SJSA1 (cell line): ENCODE measurements around the gene ARGFX. TPM values are rescaled to one million over a fixed set of nuclear protein-coding genes. Genes with fewer than 3 reads are reported as not detected.
"Not testable (repeated sequence)": the region's sequence is repeated elsewhere in the genome, so short reads cannot be mapped to it uniquely, and the experiment has no call there.

Source experiments
- DNase-seq, 2 experiments: peaks; one replicate each; pipeline ENCODE4 v3.0.0-alpha.2; 2015 to 2020; ENCODE audit warnings: low spot score in 2 of 2, low read depth in 1 of 2
- H3K27ac ChIP-seq: fragments of 250-450 bp; sonication (Bioruptor Pico); 2 replicates; pipeline ENCODE4 v1.5.1; 2020; ENCODE audit warnings: mild to moderate bottlenecking, moderate library complexity
- H3K27me3 ChIP-seq: fragments of 250-450 bp; sonication (Bioruptor Pico); replicated peaks from 2 replicates; pipeline ENCODE4 v1.5.1; 2020; ENCODE audit warnings: mild to moderate bottlenecking, moderate library complexity
- H3K36me3 ChIP-seq: fragments of 250-450 bp; sonication (Bioruptor Pico); 2 replicates; pipeline ENCODE4 v1.5.1; 2020; ENCODE audit warnings: mild to moderate bottlenecking
- H3K4me1 ChIP-seq: fragments of 250-450 bp; sonication (Bioruptor Pico); replicated peaks from 2 replicates; pipeline ENCODE4 v1.6.1; 2021; ENCODE audit warnings: mild to moderate bottlenecking
- H3K4me3 ChIP-seq: fragments of 250-450 bp; sonication (Bioruptor Pico); 2 replicates; pipeline ENCODE4 v1.5.1; 2020; ENCODE audit warnings: mild to moderate bottlenecking
- H3K9me3 ChIP-seq: fragments of 250-450 bp; sonication (Bioruptor Pico); replicated peaks from 2 replicates; pipeline ENCODE4 v1.5.1; 2020; ENCODE audit warnings: mild to moderate bottlenecking
- total RNA-seq: library from RNA; depleted of rRNA; stranded (reverse); fragments of >200 nt; shearing (Covaris generic); gene quantifications from 2 replicates; pipeline ENCODE4 v1.2.3, GENCODE V29; 2014

The ARGFX gene
- total RNA-seq, 1 experiment from 2014 or later: not detected

DNA sequence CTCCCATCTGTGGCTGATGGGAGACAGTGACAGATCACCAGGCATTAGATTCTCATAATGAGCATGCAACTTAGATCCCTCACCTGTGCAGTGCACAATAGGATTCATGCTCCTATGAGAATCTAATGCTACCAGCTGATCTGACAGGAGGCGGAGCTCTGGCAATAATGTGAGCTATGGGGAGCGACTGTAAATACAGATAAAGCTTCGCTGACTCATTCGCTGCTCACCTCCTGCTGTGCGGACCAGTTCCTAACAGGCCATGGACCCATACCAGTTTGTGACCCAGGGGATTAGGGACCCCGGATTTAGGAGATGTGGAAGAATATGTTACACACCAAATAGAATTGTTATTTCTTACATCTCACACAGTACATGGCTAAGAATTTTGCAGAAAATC, 6.7 kb downstream of the ARGFX start:
- Histone ChIP-seq H3K27ac (no peak overlapping the region), H3K4me1 (no peaks in the 10 kb centered on the region), H3K27me3 (0 out of 2 replicates have a peak, but pooled peaks cover 4% of the 10 kb centered on the region), H3K36me3 (no peaks in the 10 kb centered on the region), H3K4me3 (no peak overlapping the region), H3K9me3 (no peaks in the 10 kb centered on the region)
- DNase-seq: no peak

DNA sequence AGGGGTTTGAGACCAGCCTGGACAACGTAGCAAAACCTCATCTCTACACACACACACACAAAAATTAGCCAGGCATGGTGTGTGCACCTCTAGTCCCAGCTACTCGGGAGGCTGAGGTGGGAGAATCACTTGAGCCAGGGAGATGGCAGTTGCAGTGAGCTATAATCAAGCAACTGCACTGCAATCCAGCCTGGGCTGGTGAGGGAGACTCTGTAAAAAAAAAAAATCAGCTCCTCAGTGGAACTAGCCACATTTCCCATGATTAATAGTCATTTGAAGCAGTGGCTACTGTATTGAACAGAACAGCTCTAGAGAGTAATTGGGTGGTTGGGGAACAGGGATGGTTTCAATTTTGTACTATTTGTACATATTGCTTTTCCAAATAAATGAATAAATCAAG, 13.9 kb downstream of the ARGFX start:
- Histone ChIP-seq H3K4me3 (no peak overlapping the region), H3K9me3 (no peaks in the 10 kb centered on the region), H3K27ac (no peak overlapping the region), H3K27me3 (0 out of 2 replicates have a peak, but pooled peaks cover 3% of the 10 kb centered on the region), H3K4me1 (no peaks in the 10 kb centered on the region), H3K36me3 (no peaks in the 10 kb centered on the region)
- no peak for DNase-seq

DNA sequence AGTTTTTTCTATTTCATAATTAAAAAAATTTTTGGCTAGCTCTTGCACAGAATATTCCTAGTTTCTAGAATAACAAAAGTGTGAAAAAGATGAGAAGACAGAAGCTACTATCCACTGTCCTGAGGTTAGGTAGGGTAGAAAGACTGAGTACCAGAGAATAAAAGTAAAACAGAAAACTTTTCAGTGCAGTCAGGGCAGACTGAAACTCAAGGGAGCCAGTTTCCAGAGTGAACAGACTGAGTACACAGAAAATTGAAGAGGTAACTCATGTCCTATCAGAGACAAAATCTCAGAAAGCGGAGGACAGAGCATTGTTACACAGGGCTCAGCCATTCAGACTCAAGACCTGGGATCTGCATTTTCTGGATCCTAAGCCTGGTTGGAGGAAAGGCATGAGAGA, 16.7 kb downstream of the ARGFX start:
- DNase-seq: no peak
- Histone ChIP-seq H3K9me3 (no peaks in the 10 kb centered on the region), H3K4me3 (no peak overlapping the region), H3K4me1 (no peaks in the 10 kb centered on the region), H3K36me3 (no peaks in the 10 kb centered on the region), H3K27me3 (0 out of 2 replicates have a peak, but pooled peaks cover 3% of the 10 kb centered on the region), H3K27ac (no peak overlapping the region)

DNA sequence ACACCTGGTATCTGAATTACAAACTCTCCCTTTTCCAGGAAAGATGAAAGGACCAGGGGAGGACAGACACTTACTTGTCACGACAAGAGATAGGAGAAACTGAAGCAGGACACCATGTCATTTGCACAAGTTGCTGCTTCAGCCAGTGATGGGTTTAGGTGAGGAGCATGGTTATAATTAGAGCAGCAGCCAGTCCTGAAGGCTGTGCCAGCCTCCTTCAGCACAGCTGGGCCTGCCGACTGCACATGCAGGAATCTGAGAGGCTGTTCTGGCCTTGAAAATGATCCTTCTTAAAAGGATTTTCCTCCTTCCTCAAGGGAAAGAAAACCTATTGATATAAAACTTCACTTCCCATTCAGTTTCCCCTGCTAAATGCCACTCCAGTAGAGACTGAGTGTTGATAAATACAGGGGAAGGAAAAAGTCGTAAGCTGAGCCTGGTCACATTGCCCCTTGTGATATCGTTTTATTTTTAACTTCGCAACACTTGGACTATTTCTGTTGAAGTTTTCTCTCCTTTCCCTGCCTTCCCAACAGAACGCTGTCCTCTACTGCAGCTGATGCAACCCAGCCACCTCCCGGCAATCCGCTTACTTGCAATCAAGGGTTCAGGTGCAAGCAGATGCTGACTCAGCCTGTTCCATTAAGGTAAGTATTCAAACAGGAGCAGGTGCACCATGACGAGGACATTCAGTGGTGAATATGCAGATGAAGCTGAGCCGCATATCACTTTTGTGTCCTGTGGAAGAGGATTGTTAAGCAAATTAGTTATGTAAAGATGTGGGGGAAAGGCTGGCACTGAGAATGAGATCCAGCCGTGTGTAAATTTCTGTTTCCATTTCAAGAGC, 25.3 kb downstream of the ARGFX start, which contains the start of gene FBXO40:
Gene FBXO40, plus strand, starts transcription at position 524 of the 847 bp plus-strand sequence. CDS start 27,197 bp downstream, outside the sequence.
- H3K36me3 ChIP-seq: no peaks in the 10 kb centered on the region
- no peaks in the 10 kb centered on the region for H3K27me3 ChIP-seq
- no peaks in the 10 kb centered on the region for H3K9me3 ChIP-seq
- no peak within 1 kb of the TSS for H3K27ac ChIP-seq
- no peaks in the 10 kb centered on the region for H3K4me1 ChIP-seq
- H3K4me3 ChIP-seq: no peak within 1 kb of the TSS
- no peak for DNase-seq

DNA sequence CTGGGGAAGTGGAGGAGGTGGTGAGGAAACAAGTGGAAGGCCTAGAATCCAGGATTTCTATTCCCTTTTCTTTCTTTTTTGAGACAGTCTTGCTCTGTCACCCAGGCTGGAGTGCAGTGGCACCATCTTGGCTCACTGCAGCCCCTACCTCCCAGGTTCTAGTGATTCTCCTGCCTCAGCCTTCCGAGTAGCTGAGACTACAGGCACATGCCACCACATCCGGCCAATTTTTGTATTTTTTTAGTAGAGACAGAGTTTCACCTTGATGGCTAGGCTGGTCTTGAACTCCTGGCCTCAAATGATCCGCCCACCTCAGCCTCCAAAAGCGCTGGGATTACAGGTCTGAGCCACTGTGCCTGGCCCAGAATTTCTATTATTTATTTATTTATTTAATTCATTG, 26.1 kb downstream of the ARGFX start:
- not testable (repeated sequence) for H3K27ac ChIP-seq, H3K4me1 ChIP-seq, DNase-seq, H3K9me3 ChIP-seq, H3K36me3 ChIP-seq, H3K4me3 ChIP-seq, H3K27me3 ChIP-seq

DNA sequence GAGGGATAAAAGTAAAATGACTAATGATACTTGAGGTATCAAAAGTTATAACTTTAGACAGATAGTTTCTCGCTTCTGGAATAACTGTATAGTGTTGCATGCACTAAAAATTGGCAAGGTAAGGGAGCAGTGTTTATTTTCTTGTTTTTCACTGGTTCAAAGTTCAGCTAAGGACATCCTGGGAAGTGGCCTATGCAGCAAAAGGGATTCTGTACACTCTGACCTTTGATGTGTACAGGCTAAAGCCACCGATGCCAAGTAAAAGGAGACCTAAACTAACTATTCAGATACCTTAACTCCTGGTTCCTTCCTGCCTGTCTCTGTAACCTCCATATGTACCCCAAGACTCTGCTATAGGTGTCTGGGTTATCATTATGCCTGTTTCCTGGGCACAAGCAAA, 27.1 kb downstream of the ARGFX start:
- Histone ChIP-seq H3K9me3 (no peaks in the 10 kb centered on the region), H3K4me1 (no peaks in the 10 kb centered on the region), H3K27me3 (no peaks in the 10 kb centered on the region), H3K36me3 (no peaks in the 10 kb centered on the region), H3K4me3 (no peak overlapping the region), H3K27ac (no peak overlapping the region)
- DNase-seq: no peak

DNA sequence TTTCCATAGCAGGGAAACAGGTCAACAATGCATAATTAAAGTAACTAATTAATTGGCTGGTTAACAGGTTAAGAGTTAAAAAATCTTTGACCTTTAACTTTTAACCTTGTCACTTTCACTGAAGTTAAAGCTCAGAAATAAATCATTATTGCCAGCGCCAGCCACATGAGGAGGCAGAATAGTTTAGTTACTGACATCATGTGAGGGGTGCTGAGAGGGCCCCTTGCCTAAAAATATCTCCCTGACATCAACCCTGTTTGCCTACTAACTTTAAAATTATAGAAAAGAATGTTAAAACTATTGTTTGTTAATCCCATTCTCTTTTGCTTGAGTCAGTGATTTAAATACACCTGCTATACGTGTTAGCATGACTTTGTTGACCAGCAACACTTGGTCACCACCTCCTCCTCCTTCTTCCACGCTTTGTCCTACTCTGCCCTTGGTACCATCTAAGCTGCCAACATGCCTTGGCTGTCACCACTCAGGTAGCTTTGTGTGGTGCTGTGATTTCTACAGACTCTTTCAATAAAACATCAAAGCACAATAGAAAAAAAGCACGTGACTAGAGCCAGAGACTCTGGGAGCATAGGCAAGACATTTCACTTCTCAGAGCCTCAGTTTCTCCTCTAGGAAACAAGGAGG, 28.1 kb downstream of the ARGFX start:
- no peak overlapping the region for H3K27ac ChIP-seq
- no peaks in the 10 kb centered on the region for H3K9me3 ChIP-seq
- H3K4me1 ChIP-seq: no peaks in the 10 kb centered on the region
- no peak for DNase-seq
- H3K36me3 ChIP-seq: no peaks in the 10 kb centered on the region
- no peak overlapping the region for H3K4me3 ChIP-seq
- H3K27me3 ChIP-seq: no peaks in the 10 kb centered on the region

DNA sequence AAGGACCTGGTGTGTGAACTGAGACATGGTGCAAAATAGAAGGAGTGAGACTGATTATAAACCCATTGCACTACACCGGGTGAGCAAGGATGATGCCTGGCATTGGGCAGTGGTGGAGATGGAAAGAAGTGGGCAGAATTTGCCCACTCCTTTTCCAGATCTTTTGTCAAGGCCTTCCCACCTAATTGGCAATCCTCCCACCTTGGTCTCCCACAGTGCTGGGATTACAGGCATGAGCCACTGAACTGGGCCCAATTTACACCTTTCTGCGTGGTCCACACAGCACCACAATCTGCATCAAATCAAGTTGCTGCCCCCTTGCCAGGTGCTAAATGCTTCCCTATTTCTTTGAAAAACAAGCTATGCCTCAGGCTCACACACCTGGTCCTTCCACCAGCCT, 30.8 kb downstream of the ARGFX start:
- no peaks in the 10 kb centered on the region for H3K36me3 ChIP-seq
- H3K9me3 ChIP-seq: no peaks in the 10 kb centered on the region
- no peaks in the 10 kb centered on the region for H3K27me3 ChIP-seq
- DNase-seq: no peak
- no peak overlapping the region for H3K27ac ChIP-seq
- H3K4me1 ChIP-seq: no peaks in the 10 kb centered on the region
- no peak overlapping the region for H3K4me3 ChIP-seq

DNA sequence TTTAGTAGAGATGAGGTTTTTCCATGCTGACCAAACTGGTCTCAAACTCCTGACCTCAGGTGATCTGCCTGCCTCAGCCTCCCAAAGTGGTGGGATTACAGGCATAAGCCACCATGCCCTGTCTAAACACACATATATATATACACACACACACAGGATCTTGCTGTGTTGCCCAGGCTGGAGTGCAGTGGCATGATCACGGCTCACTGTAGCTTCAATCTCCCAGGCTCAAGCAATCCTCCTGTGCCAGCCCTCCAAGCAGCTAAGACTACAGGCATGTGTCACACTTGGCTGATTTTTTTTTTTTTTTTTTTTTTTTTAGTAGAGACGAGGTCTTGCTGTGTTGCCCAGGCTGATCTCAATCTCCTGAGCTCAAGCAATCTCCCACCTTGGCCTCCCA, 32.2 kb downstream of the ARGFX start:
- H3K27me3 ChIP-seq, H3K9me3 ChIP-seq, DNase-seq, H3K27ac ChIP-seq, H3K36me3 ChIP-seq, H3K4me3 ChIP-seq, H3K4me1 ChIP-seq: not testable (repeated sequence)

DNA sequence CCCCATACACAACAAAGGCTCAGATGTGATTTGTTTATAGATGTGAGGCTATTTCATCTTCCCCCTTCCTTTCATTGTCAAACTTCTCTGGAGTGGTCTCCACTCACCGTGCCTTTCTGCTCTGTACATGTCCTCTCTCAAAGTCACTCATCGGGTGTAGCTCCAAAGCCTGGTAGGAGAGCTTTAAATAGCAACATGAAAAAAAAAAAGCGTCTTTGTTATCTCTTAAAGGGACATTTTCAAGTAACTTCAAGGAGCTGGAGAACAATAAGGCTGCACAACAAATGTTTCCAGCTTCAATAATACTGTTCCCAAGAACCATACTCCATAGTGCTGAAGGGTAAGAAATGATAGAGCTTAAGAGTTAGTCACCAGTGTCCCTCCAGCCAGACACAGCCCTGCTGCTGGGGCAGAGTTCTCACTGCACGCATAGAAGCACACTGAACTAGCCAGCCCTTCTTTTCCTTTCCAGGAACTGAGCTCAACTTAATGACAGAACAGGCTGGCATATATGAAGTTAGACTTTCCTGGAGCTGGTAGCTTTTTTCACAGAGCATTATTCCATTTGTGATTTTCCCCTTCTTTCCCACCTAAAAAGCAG, 33.6 kb downstream of the ARGFX start:
- Histone ChIP-seq H3K36me3 (no peaks in the 10 kb centered on the region), H3K9me3 (no peaks in the 10 kb centered on the region), H3K4me1 (no peaks in the 10 kb centered on the region), H3K27ac (no peak overlapping the region), H3K27me3 (no peaks in the 10 kb centered on the region), H3K4me3 (no peak overlapping the region)
- no peak for DNase-seq

DNA sequence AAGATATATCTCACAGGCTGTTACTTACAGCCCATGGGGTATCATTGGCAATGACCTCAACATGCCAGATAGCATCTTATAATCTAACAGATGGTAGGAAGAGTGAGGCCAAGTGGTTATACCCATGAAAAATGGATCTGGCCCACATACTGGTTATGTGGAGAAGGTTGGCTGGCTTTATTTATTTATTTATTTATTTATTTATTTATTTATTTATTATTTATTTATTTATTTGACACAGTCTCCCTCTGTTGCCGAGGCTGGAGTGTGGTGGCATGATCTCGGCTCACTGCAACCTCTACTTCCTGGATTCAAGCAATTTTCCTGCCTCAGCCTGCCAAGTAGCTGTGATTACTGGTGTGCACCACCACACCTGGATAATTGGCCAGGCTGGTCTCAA, 37.0 kb downstream of the ARGFX start:
- Histone ChIP-seq H3K27ac (no peak overlapping the region), H3K36me3 (no peaks in the 10 kb centered on the region), H3K4me1 (no peaks in the 10 kb centered on the region), H3K27me3 (no peaks in the 10 kb centered on the region), H3K9me3 (no peaks in the 10 kb centered on the region), H3K4me3 (no peak overlapping the region)
- no peak for DNase-seq

DNA sequence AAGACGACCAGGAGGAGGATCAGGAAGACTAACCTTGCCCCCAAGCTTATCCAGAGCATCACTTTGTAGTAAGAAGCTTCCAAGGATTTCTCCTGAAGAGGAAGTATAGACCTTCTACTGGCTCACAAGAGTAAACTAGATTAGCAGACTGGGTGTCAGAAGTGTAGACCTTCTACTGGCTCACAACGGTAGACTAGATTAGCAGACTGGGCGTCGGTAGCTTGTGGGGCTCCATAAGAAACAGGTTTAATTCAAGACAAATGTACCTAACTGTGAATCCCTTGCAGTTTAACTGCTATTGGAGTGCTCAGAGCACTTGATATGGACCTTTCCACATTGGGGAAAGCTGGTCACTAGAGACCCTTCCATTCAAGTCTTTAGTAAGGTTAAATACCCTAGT, 38.4 kb downstream of the ARGFX start:
- H3K27ac ChIP-seq: no peak overlapping the region
- H3K27me3 ChIP-seq: no peaks in the 10 kb centered on the region
- H3K4me3 ChIP-seq: no peak overlapping the region
- no peaks in the 10 kb centered on the region for H3K9me3 ChIP-seq
- DNase-seq: no peak
- no peaks in the 10 kb centered on the region for H3K36me3 ChIP-seq
- H3K4me1 ChIP-seq: no peaks in the 10 kb centered on the region
